Progenitor cell of endocrine pancreas (in vitro differentiated cells): ENCODE results near the gene NR6A1. TPM values are rescaled to one million over a fixed set of nuclear protein-coding genes. Genes with fewer than 3 reads are reported as not detected.

Experiments
- DNase-seq: peaks from one replicate; pipeline ENCODE4 v3.0.0; 2021; ENCODE audit warnings: low spot score; ENCODE audit not compliant: unreplicated experiment
- H3K27ac Mint-ChIP-seq: 2 replicates; pipeline ENCODE4 v1.8.0; 2021; ENCODE audit warnings: mild to moderate bottlenecking, moderate library complexity, mixed read lengths
- H3K27me3 Mint-ChIP-seq: 2 replicates; pipeline ENCODE4 v1.8.0; 2021; ENCODE audit warnings: mixed read lengths
- H3K36me3 Mint-ChIP-seq: 2 replicates; pipeline ENCODE4 v1.8.0; 2022; ENCODE audit warnings: mixed read lengths; ENCODE audit not compliant: insufficient read depth
- H3K4me1 Mint-ChIP-seq: 2 replicates; pipeline ENCODE4 v1.8.0; 2021; ENCODE audit warnings: low read depth, mixed read lengths
- H3K4me3 Mint-ChIP-seq: 2 replicates; pipeline ENCODE4 v1.8.0; 2021; ENCODE audit warnings: low read depth, mild to moderate bottlenecking, moderate library complexity, mixed read lengths
- H3K9me3 Mint-ChIP-seq: 2 replicates; pipeline ENCODE4 v1.8.0; 2021; ENCODE audit warnings: low read depth, mixed read lengths
- total RNA-seq: library from RNA; stranded (reverse); gene quantifications from 2 replicates; pipeline ENCODE4 v1.2.1, GENCODE V29; 2021
- TF ChIP-seq, protein P1 (sequence below): fragments of 200-600 bp; sonication (generic); IDR thresholded peaks from one replicate; pipeline ENCODE4 v1.5.0; 2021; ENCODE audit warnings: antibody characterized with exemption, mild to moderate bottlenecking; ENCODE audit not compliant: unreplicated experiment

The NR6A1 gene
- total RNA-seq, 1 donor from 2014 or later, result 86.4 TPM

DNA sequence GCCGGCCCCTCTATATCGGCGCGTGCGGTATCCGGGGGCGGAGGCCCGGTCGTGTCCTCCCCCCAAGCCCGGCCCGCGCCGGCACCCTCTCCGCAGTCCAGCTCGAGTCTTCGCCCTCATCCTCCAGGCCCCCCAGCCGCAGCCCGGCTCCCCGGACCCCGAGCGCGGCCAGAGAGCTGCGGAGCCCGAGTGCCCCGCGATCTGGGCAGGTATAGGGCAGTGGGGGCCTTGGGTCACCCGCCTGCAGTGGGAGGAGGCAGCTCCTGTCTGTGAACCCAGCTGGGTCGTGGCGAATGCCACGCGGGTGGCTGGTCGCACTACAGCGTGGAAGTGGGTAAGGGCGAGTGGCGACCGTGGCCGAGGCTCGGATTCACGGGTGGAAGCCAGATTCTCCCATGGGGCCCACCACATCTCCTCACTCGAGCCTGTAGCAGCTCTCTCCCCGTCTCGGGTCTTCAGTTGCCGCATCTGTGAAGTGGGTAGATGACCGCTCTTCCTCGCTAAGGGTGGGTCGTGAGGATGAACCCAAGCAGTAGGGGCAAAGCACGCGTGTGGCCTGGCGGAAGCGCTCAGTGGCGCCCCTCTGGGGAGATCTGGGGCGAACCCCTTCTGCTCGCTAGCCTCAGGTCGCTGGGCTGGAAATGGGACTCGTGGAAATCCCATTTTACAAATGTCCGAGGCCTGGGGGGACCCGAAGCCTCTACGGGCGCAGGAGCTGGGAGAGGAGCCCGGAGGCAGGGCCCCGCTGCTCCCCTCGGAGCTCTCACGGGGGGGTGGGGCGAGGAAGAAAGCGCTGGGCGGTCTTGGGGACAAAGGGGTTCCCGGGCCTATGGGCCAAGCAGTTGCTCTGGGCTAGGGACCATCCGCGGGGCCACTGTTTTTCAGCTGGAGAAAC lies 265.9 kb downstream of the NR6A1 start:
- TF ChIP-seq, protein P1, sequence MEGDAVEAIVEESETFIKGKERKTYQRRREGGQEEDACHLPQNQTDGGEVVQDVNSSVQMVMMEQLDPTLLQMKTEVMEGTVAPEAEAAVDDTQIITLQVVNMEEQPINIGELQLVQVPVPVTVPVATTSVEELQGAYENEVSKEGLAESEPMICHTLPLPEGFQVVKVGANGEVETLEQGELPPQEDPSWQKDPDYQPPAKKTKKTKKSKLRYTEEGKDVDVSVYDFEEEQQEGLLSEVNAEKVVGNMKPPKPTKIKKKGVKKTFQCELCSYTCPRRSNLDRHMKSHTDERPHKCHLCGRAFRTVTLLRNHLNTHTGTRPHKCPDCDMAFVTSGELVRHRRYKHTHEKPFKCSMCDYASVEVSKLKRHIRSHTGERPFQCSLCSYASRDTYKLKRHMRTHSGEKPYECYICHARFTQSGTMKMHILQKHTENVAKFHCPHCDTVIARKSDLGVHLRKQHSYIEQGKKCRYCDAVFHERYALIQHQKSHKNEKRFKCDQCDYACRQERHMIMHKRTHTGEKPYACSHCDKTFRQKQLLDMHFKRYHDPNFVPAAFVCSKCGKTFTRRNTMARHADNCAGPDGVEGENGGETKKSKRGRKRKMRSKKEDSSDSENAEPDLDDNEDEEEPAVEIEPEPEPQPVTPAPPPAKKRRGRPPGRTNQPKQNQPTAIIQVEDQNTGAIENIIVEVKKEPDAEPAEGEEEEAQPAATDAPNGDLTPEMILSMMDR, result peak; percentile 26
- H3K4me1 Mint-ChIP-seq, result peaks cover 3% of the 10 kb centered on the region
- peak overlapping the region; percentile 49 for H3K4me3 Mint-ChIP-seq
- H3K27me3 Mint-ChIP-seq, result peaks cover 50% of the 10 kb centered on the region
- H3K36me3 Mint-ChIP-seq, result no peaks in the 10 kb centered on the region
- no peak for DNase-seq
- no peak overlapping the region for H3K27ac Mint-ChIP-seq
- H3K9me3 Mint-ChIP-seq, result no peaks in the 10 kb centered on the region

DNA sequence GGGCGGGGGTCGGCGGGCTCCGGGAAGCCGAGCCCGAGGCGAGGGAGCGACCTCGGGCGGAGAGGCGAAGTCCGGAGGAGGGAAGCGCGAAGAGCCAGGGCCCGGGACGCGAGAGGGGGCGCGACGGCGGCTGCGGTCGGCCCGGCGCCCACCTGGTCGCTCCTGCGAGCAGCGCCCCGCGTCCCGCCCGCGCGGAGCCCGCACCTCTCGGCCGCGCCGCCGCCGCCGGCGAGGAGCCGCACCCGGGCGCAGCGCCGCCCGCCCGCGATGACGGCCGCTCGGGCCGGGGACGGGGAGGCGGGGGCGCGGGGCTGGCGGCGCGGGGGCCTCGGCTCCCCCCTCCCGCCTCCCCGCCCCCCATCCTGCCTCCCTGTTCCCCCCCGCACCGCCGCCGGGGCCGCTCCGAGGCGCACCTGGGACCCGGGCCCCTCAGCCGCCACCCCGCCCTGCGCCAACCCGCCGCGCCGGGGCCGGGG lies 266.5 kb downstream of the NR6A1 start:
- H3K4me3 Mint-ChIP-seq, result no peak overlapping the region

DNA sequence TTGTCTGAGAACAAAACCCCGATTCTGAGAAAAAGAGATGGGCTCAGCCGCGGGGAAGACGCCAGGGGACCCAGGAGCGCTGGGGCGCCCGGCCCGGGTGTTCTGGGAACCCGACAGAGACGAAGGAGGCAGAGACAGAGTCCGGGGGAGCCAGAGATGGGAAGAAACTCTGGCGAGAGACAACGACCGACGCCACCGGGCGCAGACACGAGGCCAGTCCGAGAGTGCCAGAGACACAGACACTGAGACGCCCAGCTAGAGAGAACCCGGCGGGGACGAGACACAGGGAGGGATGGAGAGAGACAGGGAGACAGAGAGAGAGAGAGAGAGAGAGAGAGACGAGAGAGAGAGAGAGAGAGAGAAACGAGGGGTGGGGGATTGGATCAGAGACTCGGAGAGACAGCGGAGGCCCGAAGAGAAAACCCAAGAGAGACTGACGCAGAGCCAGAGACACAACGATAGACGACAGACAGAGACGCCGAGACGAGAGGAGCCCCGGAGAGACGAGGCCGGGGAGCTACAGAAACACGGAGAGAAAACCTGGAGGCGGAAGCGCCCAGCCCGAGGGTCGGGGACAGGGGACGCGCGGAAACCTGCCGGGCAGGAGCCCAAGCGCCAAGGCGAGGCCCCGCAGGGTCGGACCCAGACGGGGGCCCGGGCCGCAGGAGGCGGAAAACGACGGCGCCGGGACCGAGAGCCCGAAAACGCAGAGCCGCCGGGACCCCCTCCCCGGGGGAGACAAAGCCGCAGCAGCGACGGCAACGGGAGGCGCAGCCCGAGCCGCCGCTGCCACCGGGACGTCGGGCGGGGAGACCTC lies 267.2 kb downstream of the NR6A1 start:
- Mint-ChIP-seq H3K4me1 (peaks cover 3% of the 10 kb centered on the region), H3K4me3 (peak overlapping the region; percentile 61), H3K9me3 (no peaks in the 10 kb centered on the region), H3K36me3 (no peaks in the 10 kb centered on the region), H3K27ac (peak overlapping the region; percentile 87), H3K27me3 (peaks cover 58% of the 10 kb centered on the region)
- TF ChIP-seq, protein P1, result no peak
- no peak for DNase-seq

More for the DNA sequence above, 266.5 kb downstream of the NR6A1 start:
- Mint-ChIP-seq H3K27me3 (peaks cover 53% of the 10 kb centered on the region), H3K27ac (no peak overlapping the region), H3K9me3 (no peaks in the 10 kb centered on the region), H3K36me3 (no peaks in the 10 kb centered on the region), H3K4me1 (peaks cover 3% of the 10 kb centered on the region)
- DNase-seq, result no peak
- TF ChIP-seq, protein P1, result no peak

DNA sequence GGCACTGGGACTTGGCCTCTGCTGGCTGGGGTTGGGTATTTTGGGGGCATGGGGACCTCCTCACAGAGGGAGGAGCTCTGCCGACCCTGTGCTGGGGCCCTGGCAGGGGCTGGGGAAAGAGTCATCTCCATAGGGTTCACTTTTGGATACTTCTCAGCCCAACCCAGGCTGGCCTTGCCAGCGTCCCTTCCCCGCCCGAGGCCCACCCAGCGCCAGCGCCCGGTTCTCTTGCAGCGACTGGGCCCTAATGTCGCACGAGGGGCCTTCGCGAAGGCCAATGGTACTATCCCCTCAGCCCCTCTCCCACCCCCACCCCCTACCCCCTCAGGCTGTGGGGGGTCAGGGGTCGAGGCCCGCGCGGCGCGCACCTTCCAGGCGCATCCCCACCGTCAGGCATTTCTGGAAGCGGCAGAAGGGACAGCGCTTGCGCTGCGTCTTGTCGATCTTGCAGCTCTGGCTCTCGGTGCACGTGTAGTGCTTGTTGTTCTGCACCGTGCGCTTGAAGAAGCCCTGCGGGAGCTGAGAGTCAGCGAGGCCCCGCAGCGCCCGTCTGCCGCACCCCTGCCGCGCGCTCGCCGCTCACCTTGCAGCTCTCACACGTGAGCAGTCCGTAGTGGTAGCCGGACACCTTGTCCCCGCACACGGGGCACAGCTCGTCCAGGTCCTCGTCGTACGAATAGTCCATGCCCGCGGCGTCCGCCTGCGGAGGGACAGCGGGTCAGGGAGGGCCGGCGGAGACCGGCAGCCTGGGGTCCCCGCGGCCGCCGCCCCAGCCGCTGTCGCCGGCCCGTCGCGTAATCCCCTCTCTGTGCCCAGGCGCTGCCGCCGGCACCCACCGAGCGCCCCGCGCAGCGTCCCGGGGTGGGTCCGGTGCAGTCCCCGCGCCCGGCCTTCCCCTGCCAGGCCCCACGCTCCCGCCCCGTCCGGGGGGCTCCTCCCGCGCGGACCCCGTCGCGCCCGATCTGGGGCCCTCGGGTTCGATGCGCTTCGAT lies 268.1 kb downstream of the NR6A1 start:
- H3K27ac Mint-ChIP-seq, result no peak overlapping the region

More for the DNA sequence above, 268.1 kb downstream of the NR6A1 start:
- peaks cover 3% of the 10 kb centered on the region for H3K4me1 Mint-ChIP-seq
- H3K27me3 Mint-ChIP-seq, result peaks cover 62% of the 10 kb centered on the region
- no peak for DNase-seq
- no peaks in the 10 kb centered on the region for H3K9me3 Mint-ChIP-seq
- H3K36me3 Mint-ChIP-seq, result no peaks in the 10 kb centered on the region
- no peak overlapping the region for H3K4me3 Mint-ChIP-seq
- TF ChIP-seq, protein P1, result no peak
